Measurements from ENCODE around the gene ART5. TPM values are rescaled to one million over a fixed set of nuclear protein-coding genes. Genes with fewer than 3 reads are reported as not detected.

ART5 gene
- total and polyA plus RNA-seq, 7 donors, result 0.17 to 0.82 TPM; not detected in 5

DNA sequence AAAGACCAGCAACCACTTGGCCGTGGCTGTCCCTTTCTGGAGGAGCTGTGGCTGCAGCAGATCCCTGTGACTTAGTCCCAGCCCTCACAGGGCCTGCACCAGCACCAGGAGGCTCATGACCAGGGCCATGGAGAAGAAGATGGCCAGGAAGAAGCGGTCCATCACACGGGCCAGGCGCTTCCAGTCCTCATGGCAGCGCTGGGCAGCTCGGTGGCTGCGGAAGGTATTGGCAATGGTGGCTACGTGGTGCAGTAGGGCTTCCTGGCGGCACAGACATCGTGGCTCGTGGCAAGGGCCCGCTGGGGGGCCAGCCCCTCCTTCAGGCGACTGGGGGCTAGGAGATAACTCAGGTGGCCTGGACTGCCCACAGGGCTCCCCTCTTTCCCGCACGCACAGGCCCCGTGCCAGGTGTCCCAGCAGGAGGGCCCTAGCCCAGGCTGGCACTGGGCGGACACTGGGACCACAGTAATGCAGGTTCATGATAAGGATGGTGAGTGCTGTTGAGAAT lies 24.3 kb upstream of the ART5 start:
- Histone ChIP-seq H3K27ac (no peak overlapping the region), H3K36me3 (peaks cover 0 to 54% (median 8%) of the 10 kb centered on the region in 4 donors), H3K9me3 (no peaks in the 10 kb centered on the region), H3K4me3 (no peak overlapping the region), H3K27me3 (no peaks in the 10 kb centered on the region), H3K4me1 (no peaks in the 10 kb centered on the region)
- DNase-seq, result no peak
- TF ChIP-seq POLR2A (IDR thresholded peaks at IDR 0.05) (no peak), EP300 (IDR thresholded peaks at IDR 0.05) (no peak), POLR2AphosphoS5 (IDR thresholded peaks at IDR 0.05) (no peak)
- TF ChIP-seq, protein P1, sequence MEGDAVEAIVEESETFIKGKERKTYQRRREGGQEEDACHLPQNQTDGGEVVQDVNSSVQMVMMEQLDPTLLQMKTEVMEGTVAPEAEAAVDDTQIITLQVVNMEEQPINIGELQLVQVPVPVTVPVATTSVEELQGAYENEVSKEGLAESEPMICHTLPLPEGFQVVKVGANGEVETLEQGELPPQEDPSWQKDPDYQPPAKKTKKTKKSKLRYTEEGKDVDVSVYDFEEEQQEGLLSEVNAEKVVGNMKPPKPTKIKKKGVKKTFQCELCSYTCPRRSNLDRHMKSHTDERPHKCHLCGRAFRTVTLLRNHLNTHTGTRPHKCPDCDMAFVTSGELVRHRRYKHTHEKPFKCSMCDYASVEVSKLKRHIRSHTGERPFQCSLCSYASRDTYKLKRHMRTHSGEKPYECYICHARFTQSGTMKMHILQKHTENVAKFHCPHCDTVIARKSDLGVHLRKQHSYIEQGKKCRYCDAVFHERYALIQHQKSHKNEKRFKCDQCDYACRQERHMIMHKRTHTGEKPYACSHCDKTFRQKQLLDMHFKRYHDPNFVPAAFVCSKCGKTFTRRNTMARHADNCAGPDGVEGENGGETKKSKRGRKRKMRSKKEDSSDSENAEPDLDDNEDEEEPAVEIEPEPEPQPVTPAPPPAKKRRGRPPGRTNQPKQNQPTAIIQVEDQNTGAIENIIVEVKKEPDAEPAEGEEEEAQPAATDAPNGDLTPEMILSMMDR (IDR thresholded peaks at IDR 0.05), result no peak
- intact Hi-C loops (cut with DNase I), result no loop called here
- WGBS, 2 donors, result 96 to 98% methylated on average over 17 of the region's 17 CpGs

DNA sequence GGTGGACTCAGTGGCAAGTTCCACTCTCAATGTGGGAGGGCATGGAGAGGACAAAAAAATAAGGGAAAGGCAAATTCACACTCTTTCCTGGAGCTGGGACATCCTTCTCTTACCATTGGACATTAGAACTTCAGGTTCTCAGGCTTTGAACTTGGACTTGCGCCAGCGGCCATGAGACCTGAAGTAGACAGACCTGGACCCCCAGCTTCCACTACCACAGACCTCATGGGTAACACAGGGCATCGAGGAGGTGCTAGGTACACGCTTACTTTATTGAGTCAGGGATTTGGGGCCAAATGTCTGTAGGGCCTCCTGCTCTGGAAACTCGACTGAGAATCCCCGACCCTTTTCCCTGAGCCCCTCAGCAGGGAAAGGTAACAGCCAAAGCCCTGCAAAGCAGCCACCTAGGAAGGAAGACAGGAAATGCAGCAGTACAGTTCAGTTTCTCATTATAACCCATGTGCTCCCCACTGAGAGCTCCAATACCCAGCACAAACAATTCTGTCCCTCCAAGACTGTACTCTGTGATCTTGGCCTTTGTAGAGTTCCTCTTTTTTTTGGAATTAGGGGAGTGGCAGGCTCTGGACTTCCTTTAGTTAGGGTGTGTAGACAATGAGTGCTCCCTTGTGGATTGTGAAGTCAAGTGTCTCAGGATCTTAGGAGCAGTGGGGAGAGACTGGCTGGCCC lies 23.7 kb upstream of the ART5 start:
- WGBS, 2 donors, result 95% methylated on average over 6 of the region's 6 CpGs
- peaks cover 0 to 52% (median 8%) of the 10 kb centered on the region in 4 donors for H3K36me3 ChIP-seq
- H3K27me3 ChIP-seq, result no peaks in the 10 kb centered on the region
- TF ChIP-seq POLR2AphosphoS5 (IDR thresholded peaks at IDR 0.05) (no peak), EP300 (IDR thresholded peaks at IDR 0.05) (no peak), POLR2A (IDR thresholded peaks at IDR 0.05) (no peak)
- TF ChIP-seq, protein P1 (IDR thresholded peaks at IDR 0.05), result no peak
- H3K4me1 ChIP-seq, result no peaks in the 10 kb centered on the region
- no peak for DNase-seq
- no peak overlapping the region for H3K4me3 ChIP-seq
- intact Hi-C loops (cut with DNase I), result no loop called here
- no peaks in the 10 kb centered on the region for H3K9me3 ChIP-seq
- no peak overlapping the region for H3K27ac ChIP-seq

DNA sequence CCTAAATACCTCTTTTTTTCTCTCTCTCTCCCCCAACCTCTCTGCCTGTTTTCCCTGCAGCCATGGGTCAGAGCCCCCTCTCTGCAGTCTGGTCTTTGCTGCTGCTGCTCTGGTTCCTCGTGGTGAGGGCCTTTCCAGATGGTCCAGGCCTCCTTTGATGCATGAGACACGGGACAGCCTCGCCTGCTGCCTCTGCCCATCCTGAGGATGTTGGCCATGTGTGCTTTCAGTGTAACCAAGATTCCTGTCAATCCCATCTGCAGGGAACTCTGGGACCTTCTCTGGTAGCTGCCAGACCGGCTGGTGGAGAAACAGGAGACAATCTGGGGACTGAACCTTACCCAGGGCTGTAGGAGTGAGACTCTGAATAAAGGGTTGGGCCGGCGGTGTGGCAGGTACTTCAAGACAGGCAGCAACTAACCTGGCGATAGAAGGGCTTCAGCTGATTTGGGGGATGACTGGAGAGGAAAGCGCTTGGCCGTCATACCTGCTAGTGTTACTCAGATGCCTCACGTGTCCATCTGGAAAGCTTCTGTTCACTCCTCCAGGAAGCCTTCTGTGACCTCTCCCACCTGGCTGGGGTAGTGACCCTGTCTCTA lies 22.3 kb upstream of the ART5 start:
- H3K27ac ChIP-seq, result no peak overlapping the region
- intact Hi-C loops (cut with DNase I), result no loop called here

DNA sequence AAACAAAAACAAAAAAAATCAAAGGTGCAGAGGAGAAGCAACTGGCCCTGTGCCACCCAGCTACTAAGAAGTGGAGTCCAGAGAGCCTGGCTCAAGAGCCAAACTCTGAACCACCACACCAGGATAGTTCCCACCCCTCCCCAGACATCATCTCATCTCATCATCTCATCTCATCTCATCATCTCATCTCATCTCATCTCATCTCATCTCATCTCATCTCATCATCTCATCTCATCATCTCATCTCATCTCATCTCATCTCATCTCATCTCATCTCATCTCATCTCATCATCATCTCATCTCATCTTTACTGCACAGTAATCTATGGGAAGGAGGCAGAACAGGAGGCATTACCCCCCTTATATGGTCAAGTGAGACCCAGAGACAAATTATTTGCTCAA lies 21.1 kb upstream of the ART5 start:
- intact Hi-C loops (cut with DNase I), result no loop called here
- DNase-seq, result no peak
- Histone ChIP-seq H3K27ac (no peak overlapping the region), H3K4me3 (no peak overlapping the region), H3K9me3 (no peaks in the 10 kb centered on the region), H3K4me1 (no peaks in the 10 kb centered on the region), H3K36me3 (peaks cover 0 to 27% (median 3%) of the 10 kb centered on the region in 4 donors), H3K27me3 (no peaks in the 10 kb centered on the region)
- TF ChIP-seq, protein P1 (IDR thresholded peaks at IDR 0.05), result no peak
- TF ChIP-seq POLR2AphosphoS5 (IDR thresholded peaks at IDR 0.05) (no peak), EP300 (IDR thresholded peaks at IDR 0.05) (no peak), POLR2A (IDR thresholded peaks at IDR 0.05) (no peak)

More for the DNA sequence above, 22.3 kb upstream of the ART5 start:
- Histone ChIP-seq H3K4me3 (no peak overlapping the region), H3K27me3 (no peaks in the 10 kb centered on the region), H3K9me3 (no peaks in the 10 kb centered on the region), H3K36me3 (peaks cover 0 to 38% (median 6%) of the 10 kb centered on the region in 4 donors), H3K4me1 (no peaks in the 10 kb centered on the region)
- WGBS, 2 donors, result 87 to 89% methylated on average over 10 of the region's 10 CpGs
- DNase-seq, result no peak
- TF ChIP-seq EP300 (IDR thresholded peaks at IDR 0.05) (no peak), POLR2A (IDR thresholded peaks at IDR 0.05) (no peak), POLR2AphosphoS5 (IDR thresholded peaks at IDR 0.05) (no peak)
- TF ChIP-seq, protein P1 (IDR thresholded peaks at IDR 0.05), result no peak

Data from sigmoid colon (tissue), 7 donors.